Stimulated activated naive CD8-positive, alpha-beta T cell treated with anti-CD3 and anti-CD28 coated beads, Interleukin-15, Interleukin-2, amounts not matched to agents 100 U/mL and 50 U/mL, for 24 hours (primary cell): ENCODE measurements around the gene CRYL1.
A peak's percentile ranks its signal among the peaks of the same experiment; 100 is the strongest.

Experiments used
- ATAC-seq: fragments of 150-1000 bp; cut with Tn5 transposase; one replicate; pipeline ENCODE4 v1.10.0; 2021
- DNase-seq: peaks from one replicate; pipeline ENCODE4 v3.0.0; 2021

CRYL1 gene

GRCh38 chr13:20528452-20528851 is 2.8 kb upstream of the CRYL1 start:
- DNase-seq, result no peak
- no peak for ATAC-seq

GRCh38 chr13:20526664-20527063 is 1.0 kb upstream of the CRYL1 start:
- DNase-seq, result no peak
- ATAC-seq, result no peak

- peak; percentile 28 for ATAC-seq
- DNase-seq, result peak; percentile 39
Observed at GRCh38 chr13:20525144-20525600, 485 bp downstream of the CRYL1 start.

- ATAC-seq (no peak), DNase-seq (no peak)
Observed at GRCh38 chr13:20521364-20522115, 4.1 kb downstream of the CRYL1 start.

- no peak for ATAC-seq
- DNase-seq, result no peak
Observed at GRCh38 chr13:20519875-20520274, 5.8 kb downstream of the CRYL1 start.

GRCh38 chr13:20518660-20519100 is 7.0 kb downstream of the CRYL1 start:
- DNase-seq (no peak), ATAC-seq (no peak)

GRCh38 chr13:20514866-20515265 is 10.8 kb downstream of the CRYL1 start:
- DNase-seq (no peak), ATAC-seq (no peak)

- no peak for ATAC-seq
Observed at GRCh38 chr13:20513466-20513995, 12.1 kb downstream of the CRYL1 start.

GRCh38 chr13:20512042-20512683 is 13.5 kb downstream of the CRYL1 start:
- DNase-seq (no peak), ATAC-seq (no peak)

More at GRCh38 chr13:20513466-20513995, 12.1 kb downstream of the CRYL1 start:
- no peak for DNase-seq

- ATAC-seq, result no peak
Observed at GRCh38 chr13:20506696-20507095, 19.0 kb downstream of the CRYL1 start.

GRCh38 chr13:20505405-20506366 is 20.0 kb downstream of the CRYL1 start:
- no peak for DNase-seq
- no peak for ATAC-seq

More at GRCh38 chr13:20506696-20507095, 19.0 kb downstream of the CRYL1 start:
- no peak for DNase-seq

GRCh38 chr13:20503088-20504083 is 22.3 kb downstream of the CRYL1 start:
- DNase-seq, result no peak
- no peak for ATAC-seq

GRCh38 chr13:20501592-20501991 is 24.1 kb downstream of the CRYL1 start:
- DNase-seq (no peak), ATAC-seq (no peak)

- ATAC-seq (no peak), DNase-seq (no peak)
Observed at GRCh38 chr13:20501120-20501519, 24.5 kb downstream of the CRYL1 start.

GRCh38 chr13:20499986-20500385 is 25.7 kb downstream of the CRYL1 start:
- no peak for DNase-seq

GRCh38 chr13:20498659-20499058 is 27.0 kb downstream of the CRYL1 start:
- no peak for ATAC-seq
- no peak for DNase-seq

More at GRCh38 chr13:20499986-20500385, 25.7 kb downstream of the CRYL1 start:
- no peak for ATAC-seq

- no peak for ATAC-seq
- DNase-seq, result no peak
Observed at GRCh38 chr13:20498129-20498528, 27.5 kb downstream of the CRYL1 start.

GRCh38 chr13:20497006-20497775 is 28.5 kb downstream of the CRYL1 start:
- DNase-seq (no peak), ATAC-seq (no peak)

- DNase-seq, result peak; percentile 59
- peak; percentile 78 for ATAC-seq
Observed at GRCh38 chr13:20495087-20496023, 30.3 kb downstream of the CRYL1 start.
